ENCODE measurements around the gene TMEM263. TPM values are rescaled to one million over a fixed set of nuclear protein-coding genes. Genes with fewer than 3 reads are reported as not detected.

Gene TMEM263
- total and polyA plus RNA-seq, 9 of the 15 experiments (the other 6 are each of a cell fraction or from before 2014, with no cell fraction given), result 12.6 to 36.7 (median 24.4) TPM

GRCh38 chr12:106955377-106956047 lies at the start of gene TMEM263 (continued):
- TF ChIP-seq KLF13 (tag; IDR thresholded peaks at IDR 0.05; ENCODE audit: borderline replicate concordance, low read depth) (peak; percentile 81), PHF8 (IDR thresholded peaks at IDR 0.05; ENCODE audit: borderline replicate concordance, low read length) (peak; percentile 86; the same call in 1 of the 2 replicates), TGIF2 (CRISPR knock-in tag; IDR thresholded peaks at IDR 0.05) (0 out of 2 replicates have a peak, but pooled peaks have one; percentile 64), ZNF76 (CRISPR knock-in tag; IDR thresholded peaks at IDR 0.05; ENCODE audit: borderline replicate concordance) (no peak), SUPT5H (IDR thresholded peaks at IDR 0.05) (peak; percentile 70), MTA3 (IDR thresholded peaks at IDR 0.05; ENCODE audit: borderline replicate concordance) (peak; percentile 52; the same call in 1 of the 2 replicates), XRCC5 (IDR thresholded peaks at IDR 0.05; ENCODE audit: low read depth, low read length) (0 out of 2 replicates have a peak, but pooled peaks have one; percentile 6), BRD4 (IDR thresholded peaks at IDR 0.05) (peak; percentile 28; the same call in 1 of the 2 replicates), BRF2 (IDR thresholded peaks at IDR 0.05; ENCODE audit: borderline replicate concordance, insufficient read depth, insufficient read length) (no peak), SRSF7 (optimal IDR thresholded peaks at IDR 0.05; ENCODE audit: low read depth, low read length) (no peak), KLF6 (CRISPR knock-in tag; IDR thresholded peaks at IDR 0.05; ENCODE audit: borderline replicate concordance) (no peak), DMBX1 (CRISPR knock-in tag; IDR thresholded peaks at IDR 0.05; ENCODE audit: borderline replicate concordance) (no peak), SAP30 (IDR thresholded peaks at IDR 0.05; ENCODE audit: borderline replicate concordance, insufficient read depth, low read depth, low read length, poor library complexity, severe bottlenecking) (no peak), ZNF589 (CRISPR knock-in tag; IDR thresholded peaks at IDR 0.05; ENCODE audit: low read depth) (no peak), SMARCE1 (IDR thresholded peaks at IDR 0.05) (no peak), ZNF12 (CRISPR knock-in tag; IDR thresholded peaks at IDR 0.05) (no peak), ZHX1 (conservative IDR thresholded peaks at IDR 0.05; ENCODE audit: low read length) (no peak), RUNX1 (IDR thresholded peaks at IDR 0.05; ENCODE audit: low read depth) (no peak), ZKSCAN1 (IDR thresholded peaks at IDR 0.05; ENCODE audit: low read depth, low read length) (no peak), GTF2F1 (IDR thresholded peaks at IDR 0.05; ENCODE audit: low read depth, low read length) (no peak), ZBTB26 (CRISPR knock-in tag; IDR thresholded peaks at IDR 0.05) (no peak), CCNT2 (IDR thresholded peaks at IDR 0.05; ENCODE audit: borderline replicate concordance, extremely low read depth, insufficient read length, low read depth, low read length) (peak; percentile 79), ZC3H8 (IDR thresholded peaks at IDR 0.05) (no peak)
